GM19023 (cell line): Measurements from ENCODE around the gene PFKM.

Experiments
- ATAC-seq: cut with Tn5 transposase; IDR thresholded peaks from one replicate; pipeline ENCODE4 v1.9.1; 2021; ENCODE audit warnings: mild to moderate bottlenecking, moderate library complexity; ENCODE audit not compliant: unreplicated experiment

Gene PFKM

DNA sequence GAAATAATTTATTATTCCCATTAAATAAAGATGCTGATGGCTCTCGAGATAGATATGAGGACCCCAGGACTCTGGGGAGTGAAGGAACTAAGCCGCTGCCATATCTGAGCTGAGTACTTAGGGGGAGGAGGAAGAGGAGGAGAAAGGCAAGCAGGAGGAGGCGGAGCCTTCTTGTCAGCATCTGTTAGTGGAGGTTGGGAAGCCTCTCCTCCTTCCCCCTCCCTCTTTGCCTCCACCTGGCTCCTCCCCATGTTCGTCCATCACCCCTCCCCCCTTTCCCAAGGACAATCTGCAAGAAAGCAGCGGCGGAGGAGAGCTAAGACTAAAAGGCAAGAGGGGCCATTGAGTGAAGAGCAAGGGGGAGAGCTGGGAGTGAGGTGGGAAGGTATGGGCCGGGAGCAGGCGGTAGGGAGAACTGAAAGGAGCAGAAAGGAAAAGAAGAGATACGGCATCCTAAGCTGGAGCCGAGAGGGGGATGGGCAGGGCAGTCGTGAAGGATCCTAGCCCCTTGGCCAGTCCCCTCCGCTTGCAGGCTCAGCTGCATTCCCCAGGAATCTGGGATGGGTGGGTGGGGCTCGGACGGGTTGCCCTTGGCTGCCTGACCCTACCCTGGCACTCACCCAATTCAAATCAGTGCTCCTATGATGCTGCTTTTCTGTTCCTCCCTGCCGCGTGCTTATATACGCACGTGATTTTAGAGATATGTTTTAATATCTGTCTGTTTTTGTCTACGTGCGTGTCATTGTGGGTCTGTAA, at the start of gene PFKM:
TSS of gene PFKM (plus strand) at position 287 of the 756 bp plus-strand sequence. CDS start 3,411 bp downstream, outside the sequence.
- peak; percentile 100 for ATAC-seq

DNA sequence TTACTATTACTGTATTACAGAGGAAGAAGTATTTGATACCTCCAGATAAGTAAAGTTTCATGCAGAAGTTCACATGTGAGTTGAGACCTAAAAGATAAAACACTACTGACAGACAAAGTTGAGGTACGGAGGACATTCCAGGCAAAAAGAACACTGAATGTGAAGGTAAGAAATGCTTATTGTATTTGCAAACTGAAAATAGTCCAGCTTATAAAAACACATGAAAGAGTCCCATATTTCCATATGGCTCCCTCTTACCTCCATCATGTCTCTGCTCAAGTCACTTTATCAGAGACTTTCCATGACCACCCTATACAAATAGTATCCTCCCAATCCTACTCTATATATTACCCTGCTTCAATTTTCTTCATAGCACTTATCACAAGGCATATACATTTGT, 49.1 kb upstream of the PFKM start:
- no peak for ATAC-seq

DNA sequence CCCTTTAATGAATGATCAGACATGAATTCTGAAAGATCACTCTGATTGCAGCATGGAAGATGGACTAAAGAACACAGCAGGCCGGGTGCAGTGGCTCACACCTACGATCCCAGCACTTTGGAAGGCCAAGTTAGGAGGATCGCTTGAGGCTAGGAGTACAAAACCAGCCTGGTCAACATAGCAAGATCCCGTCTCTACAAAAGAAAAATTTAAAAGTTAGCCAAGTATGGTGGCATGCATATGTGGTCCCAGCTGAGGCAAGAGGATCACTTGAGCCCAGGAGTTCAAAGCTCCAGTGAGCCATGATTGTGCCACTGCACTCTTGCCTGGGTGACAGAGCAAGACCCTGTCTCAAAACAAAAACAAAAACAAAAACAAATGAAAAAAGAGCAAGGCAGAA, 48.4 kb upstream of the PFKM start:
- no peak for ATAC-seq

DNA sequence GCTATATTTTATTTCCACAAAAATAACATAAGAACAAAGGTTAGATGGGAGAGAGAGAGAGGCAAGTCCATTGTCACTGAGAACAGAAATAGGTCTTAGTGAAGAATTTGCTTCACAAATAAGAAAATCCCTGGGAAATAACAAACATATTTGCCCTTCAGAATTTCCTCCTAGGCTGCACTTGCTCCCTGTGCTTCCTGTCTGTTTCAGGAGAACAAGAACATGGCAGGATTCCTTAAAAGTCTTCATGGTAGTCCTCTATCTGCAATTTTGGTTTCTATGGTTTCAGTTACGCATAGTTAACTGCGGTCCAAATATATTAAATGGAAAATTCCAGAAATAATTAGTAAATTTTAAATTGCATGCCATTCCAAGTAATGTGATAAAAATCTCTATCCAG, 47.4 kb upstream of the PFKM start:
- no peak for ATAC-seq

DNA sequence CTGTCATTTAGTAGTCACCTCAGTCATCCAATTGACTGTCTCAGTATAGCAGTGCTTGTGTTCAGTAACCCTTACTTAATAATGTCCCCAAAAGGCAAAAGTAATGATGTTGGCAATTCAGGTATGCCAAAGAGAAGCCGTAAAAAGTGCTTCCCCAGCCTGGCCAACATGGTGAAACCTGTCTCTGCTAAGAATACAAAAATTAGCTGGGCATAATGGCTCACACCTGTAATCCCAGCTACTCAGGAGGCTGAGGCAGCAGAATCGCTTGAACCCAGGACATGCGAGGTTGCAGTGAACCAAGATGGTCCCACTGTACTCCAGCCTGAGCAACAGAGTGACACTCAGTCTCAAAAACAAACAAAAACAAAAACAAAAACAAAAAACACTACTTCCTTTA, 46.9 kb upstream of the PFKM start:
- ATAC-seq = no peak

DNA sequence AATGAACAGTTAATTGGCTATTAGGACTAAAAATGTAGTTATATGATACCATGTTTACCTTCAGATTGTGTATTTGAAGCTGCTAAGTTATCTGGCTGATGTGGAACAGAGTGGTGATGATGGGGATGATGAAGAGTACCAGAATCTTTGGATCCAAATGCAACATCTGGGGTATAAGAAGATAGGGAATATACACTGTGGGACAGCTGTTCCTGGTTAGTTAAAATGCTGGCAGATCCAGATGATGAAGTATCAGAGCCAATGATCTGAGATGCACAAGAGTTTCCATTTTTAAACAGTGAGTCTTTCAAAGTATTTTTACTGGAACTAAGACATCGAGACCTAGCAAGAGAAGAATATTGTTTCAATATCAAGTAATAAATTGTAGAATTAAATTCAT, 44.9 kb upstream of the PFKM start:
- ATAC-seq = no peak

DNA sequence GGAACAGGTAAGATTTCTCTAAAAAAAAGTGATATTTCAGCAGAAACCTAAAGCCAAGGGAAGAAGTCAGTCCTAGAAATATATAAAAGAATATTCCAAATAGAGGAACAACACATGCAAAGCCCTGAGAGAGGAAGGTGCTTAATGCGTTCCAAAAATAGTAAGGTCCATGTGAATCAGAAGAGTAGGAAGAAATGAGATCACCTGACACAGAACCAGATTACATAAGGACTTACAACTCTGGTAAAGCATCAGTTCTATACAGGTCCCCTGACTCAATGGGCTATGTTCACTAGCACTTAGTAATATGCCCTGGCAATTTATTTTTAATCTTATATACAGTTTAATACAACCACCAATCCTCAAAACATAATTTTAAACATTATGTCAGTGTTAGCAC, 43.3 kb upstream of the PFKM start:
- no peak for ATAC-seq

DNA sequence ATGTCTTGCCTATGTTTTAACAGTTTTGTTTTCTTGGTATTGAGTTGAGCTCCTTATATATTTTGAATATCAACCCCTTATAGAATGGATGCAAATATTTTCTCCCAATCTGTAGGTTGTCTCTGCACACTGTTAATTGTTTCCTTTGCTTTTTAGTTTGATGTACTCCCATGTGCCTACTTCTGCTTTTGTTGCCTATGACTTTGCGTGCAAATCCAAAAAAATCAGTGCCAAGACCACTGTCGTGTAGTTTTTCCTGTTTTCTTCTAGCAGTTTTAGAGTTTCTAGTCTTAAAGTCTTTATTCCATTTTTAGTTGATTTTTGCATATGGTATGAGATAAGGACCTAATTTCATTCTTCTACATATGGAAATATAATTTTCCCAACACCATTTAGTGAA, 42.1 kb upstream of the PFKM start:
- no peak for ATAC-seq

DNA sequence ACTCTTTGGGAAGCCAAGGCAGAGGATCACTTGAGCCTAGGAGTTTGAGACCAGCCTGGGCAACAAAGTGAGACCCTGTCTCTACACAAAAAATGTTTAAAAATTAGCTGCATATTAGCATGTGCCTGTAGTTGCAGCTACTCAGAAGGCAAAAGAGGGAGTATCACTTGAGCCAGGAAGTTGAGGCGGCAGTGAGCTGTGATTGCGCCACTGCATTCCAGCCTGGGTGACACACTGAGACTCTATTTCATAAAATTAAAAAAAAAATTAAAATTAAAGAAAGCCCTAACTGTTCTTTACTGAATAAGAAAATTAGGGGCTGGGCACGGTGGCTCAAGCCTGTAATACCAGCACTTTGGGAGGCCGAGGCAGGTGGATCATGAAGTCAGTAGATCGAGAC, 40.3 kb upstream of the PFKM start:
- ATAC-seq = no peak

DNA sequence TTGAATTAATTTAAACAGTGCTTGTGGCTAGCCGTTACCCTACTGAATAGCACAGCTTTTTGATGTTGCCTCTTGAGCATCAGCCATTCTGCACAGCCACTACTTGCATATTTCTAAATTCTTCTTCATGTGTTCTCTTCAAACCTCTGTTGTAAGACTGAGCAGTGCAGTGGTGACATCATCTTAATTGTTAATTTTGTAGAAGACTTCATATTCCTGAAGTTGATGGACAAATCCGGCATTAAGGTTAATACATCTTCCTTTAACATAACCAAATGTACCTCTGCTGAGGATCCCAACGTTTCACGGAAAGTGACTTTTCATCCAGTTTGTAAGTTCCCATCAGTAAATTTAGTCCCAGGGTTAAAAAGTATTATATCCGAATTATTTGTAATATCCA, 38.9 kb upstream of the PFKM start:
- ATAC-seq = no peak

DNA sequence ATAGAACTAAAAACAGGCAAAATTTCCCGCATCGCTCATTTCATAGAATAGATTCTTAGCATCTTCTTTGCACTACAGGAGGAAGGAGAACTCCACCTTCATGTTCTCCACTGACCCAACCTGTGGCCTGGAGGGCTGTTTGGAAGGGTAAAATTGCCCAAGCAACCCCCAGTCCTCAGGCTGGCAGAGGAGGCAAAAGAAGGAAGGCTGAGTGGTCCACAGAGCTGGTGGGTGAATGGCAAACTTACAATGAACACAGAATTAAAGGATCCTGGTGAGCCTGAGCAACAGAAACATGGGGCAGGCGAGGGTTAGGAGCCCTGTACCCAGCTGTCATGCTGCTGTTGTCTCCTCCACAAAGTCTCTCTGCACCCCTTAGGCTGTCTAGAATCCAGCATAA, 38.3 kb upstream of the PFKM start:
- ATAC-seq = no peak

DNA sequence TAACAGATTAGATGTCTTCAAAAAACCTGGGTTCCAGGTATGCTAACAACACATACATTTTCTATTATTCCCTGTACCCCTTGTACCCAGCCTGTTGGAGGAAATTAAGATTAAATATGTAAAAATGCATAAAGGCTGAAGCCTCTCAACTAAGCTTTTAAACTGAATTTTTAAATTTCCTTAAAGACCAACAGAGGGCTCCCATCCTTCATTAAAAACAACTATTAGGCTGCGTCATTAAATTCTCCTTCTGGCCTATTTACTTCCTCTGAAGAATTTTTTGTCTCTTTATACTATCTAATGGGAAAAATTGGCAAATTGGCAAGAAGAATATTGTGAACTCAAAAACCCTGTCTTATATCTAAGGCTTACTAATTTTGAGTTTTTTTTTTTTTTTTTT, 35.1 kb upstream of the PFKM start:
- no peak for ATAC-seq

DNA sequence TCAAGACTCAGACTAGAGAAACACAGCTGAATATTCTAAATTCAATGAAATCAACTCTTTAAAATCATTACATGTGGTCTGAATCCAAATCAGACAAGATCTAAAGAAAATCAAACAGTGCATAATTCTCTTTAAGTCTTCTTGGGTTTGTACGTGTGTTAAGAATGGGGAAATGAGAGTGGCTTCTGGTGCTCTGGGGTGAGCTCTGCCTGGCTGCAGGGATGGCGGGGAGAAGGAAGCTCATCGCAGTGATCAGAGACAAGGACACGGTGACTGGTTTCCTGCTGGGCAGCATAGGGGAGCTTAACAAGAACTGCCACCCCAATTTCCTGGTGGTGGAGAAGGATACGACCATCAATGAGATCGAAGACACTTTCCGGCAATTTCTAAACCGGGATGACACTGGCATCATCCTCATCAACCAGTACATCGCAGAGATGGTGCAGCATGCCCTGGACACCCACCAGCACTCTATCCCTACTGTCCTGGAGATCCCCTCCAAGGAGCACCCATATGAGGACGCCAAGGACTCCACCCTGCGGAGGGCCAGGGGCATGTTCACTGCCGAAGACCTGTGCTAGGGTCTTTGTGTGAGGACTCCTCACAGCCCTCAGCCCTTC, 34.2 kb upstream of the PFKM start:
- no peak for ATAC-seq

DNA sequence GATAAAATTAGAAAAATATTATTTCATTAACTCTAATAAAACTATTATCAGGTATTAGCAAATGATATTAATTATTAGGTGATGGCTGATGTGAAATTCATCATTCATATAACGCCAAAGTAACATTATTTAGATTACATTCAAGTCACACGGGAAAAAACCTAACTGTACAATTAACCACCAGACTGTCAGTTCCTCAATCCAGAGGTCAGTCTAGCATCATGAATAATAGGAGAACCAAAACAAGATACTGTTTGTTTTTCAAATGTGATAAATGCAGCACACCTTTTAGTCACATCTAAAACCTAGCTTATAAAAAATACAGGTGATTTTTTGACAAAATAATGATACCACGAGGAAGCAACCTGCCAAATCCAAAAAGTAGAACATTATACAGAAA, 32.8 kb upstream of the PFKM start:
- no peak for ATAC-seq

DNA sequence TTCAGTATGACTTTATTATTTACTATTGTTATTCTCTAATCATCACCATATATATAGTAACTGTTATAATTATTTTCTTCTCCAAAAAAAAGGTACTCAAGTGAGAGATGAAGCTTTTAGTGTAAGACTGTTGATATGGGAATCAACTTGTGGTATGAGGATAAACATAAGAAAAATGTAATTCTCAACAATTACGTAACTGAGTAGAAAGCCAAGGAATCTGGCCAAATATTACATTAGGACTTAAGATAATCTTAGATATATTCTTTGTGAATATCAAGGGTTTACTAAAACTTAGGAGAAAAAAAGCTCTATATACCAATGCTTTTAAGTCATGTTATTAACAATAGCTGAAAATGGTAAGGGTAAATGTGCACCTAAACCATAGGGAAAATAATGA, 26.6 kb upstream of the PFKM start:
- no peak for ATAC-seq

DNA sequence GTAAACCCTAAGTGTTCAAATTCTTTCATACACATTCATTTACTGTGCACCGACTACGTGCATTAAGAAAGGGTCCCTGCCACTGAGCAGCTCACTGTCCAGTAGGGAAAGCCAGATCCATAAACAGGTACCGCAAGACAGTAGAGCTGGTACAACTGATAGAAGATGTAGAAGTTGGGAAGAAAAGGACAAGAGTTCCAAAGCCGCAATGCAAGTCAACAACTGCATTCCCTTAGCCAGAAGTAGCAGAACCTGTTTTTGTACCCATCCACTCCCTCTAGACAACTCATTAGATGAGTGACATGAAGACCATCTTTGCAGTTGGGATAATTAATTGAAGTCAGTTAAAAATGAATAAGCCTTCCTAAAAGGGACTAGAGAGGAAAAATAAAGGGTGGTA, 14.6 kb upstream of the PFKM start:
- no peak for ATAC-seq

DNA sequence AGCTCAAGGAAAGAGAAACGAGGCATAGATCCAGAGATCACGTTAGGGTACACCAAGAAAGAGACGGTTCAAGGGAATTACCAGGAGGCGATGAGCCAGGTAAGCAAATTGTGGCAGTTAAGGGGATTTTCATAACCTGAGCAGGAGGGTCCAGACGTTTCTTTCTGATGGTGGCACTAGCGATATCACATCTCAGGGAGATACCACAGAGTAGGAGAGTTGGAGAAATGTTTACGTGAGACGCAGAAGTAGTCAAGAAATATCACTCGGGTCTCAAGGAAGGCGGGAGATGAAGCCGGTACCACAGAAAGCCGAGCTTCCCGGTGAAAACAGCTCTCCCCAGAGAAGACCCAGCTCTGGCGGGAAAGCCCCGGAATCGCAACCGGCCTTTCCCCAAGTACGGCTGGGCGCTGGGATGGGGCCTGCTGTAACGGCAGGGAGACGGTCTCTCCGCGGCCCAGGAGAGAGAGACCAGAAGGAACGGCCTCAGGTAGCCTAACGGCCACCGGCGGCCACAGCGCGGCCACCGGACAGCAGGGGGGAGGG, 13.8 kb upstream of the PFKM start:
- ATAC-seq = peak; percentile 35

DNA sequence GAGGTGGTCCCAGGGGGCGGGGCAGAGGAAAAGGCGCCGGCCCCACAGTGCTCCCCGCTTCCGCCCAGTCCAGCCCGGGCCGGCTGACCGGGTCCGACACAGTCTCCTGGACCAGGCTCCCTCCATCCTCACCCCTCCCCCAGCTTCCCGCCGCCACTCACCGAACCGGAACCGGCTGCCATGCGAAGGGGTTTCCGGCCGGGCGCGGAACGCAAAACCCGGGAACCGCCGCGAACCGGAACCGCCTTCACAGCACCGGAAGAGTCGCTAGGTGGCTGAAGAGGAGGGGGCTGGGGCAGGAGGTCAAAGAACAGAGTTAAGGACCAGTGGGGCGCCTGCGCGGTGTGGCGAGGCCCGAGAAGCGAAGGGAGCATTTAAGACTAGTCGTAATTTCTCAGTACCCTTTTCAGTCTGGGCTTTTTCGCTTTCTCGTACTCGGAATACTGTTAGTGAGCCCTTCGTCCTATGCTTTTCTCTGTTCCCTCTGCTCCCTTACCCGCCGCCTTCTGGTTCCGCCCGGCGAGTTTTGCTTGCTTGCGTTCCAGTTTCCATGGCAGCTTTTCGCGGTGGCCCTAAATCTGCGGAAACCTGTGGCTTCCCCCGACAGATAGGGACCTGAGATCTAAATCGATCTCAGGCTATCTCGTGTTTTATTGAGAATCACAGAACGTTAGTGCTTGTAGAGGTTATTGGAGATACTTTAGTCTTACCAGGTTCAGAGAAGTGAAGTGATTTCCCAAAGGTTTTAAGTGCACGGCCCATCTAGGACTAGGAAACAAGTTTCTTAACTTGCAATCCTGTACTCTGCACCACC, 13.1 kb upstream of the PFKM start, which contains the start of gene SENP1:
TSS of gene SENP1 (minus strand) at position 213 of the 814 bp plus-strand sequence. CDS start 4,607 bp downstream, outside the sequence.
- peak; percentile 81 for ATAC-seq

DNA sequence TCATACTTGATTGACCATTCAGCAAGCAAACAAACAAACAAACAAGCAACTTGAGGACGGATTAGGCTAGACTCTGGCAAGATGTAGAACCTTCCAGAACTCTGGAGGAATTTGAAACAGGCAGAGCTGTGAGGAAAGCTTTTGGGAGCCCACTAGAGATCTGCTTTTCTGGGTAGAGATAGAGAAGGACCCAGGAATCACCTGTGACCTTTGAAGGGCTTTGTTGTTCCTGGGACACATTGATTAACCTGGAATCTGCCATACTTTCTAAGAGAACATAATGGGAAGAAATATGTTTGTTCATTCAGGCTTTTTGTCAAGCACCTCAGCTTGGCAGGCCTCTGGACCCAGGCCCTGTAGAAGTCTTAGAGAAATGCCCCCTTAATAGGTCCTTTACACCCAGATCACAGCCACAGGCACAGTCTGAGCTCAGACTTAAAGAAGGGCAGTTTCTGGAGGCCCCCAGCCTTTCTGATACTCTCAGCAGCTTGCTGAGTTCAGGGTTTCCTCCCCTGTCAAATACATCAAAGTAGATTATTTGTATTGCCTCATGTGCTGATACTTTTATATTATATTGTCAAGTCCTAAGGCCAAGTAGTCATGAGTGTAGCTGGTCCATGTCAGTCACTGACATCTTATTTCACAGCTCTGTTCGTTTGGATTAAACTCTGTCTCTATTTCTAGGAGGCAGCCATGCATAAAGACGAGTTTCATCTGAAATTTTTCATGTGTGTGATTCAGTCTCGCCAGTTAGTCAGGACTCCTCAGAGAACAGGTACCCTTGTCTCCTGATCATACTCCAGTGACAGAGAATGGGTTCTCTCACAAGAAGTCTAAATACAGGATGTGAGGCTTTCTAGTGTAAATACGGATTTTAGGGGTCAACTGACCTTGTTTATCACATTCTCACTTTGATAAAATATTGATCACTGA, 12.2 kb upstream of the PFKM start:
- ATAC-seq = no peak

DNA sequence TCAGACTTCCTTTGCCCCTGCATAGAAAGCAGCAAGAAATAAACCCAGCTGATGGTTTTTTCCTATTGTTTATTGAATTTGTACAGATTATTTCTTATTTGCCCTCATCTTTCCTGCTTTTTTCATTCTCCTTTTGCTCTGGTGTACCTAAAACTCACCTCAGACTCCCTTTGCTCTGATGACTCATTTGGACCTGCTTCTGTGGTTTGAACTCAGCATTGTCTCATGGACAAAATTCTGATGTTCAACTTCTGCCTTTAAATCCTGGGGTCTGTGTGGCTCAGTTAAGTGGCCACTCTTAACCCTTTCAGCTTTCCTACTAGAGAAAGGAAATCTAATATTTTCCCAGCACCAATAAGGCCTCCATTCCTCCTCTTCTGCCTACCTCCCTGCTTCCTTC, 9.7 kb upstream of the PFKM start:
- ATAC-seq = no peak
